ENCODE results near the gene CRABP2. TPM values are rescaled to one million over a fixed set of nuclear protein-coding genes. Genes with fewer than 3 reads are reported as not detected.

Gene CRABP2
- total and polyA plus RNA-seq, 2 experiments from 2014 or later = 45.9 to 137 TPM

- TF ChIP-seq, protein P1, sequence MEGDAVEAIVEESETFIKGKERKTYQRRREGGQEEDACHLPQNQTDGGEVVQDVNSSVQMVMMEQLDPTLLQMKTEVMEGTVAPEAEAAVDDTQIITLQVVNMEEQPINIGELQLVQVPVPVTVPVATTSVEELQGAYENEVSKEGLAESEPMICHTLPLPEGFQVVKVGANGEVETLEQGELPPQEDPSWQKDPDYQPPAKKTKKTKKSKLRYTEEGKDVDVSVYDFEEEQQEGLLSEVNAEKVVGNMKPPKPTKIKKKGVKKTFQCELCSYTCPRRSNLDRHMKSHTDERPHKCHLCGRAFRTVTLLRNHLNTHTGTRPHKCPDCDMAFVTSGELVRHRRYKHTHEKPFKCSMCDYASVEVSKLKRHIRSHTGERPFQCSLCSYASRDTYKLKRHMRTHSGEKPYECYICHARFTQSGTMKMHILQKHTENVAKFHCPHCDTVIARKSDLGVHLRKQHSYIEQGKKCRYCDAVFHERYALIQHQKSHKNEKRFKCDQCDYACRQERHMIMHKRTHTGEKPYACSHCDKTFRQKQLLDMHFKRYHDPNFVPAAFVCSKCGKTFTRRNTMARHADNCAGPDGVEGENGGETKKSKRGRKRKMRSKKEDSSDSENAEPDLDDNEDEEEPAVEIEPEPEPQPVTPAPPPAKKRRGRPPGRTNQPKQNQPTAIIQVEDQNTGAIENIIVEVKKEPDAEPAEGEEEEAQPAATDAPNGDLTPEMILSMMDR (conservative IDR thresholded peaks at IDR 0.05; ENCODE audit: low read depth in 2 of 2) = peak; percentile 86 to 91
These were observed 704 bp upstream of the CRABP2 start (continued) for GRCh38 chr1:156705918-156706656.

DNA sequence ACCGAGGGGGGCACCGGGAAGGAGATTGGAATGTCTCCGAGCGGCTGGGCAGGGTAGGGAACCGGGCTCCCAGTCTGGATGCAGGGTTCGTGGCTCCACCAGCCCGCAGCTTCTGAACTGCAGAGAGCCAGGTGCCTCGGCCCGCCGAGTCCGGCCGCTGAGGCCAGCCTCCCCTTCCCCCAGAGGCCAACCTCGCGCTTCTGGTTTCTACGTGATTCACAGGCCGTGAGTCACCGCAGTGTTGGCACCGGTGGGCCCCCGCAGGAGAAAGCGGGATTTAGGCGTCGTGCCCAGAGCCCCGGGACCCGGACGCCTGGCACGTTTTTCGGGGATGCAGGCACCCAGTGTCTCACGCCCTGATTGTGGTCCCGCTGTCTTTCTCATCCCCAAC lies 458 bp downstream of the CRABP2 start:
- peaks cover 52% of the 10 kb centered on the region for H3K4me1 Mint-ChIP-seq
- H2AFZ ChIP-seq = peak overlapping the region; percentile 63; the same call in 1 of the 2 replicates
- no peak overlapping the region for H3K27ac Mint-ChIP-seq
- no peak overlapping the region for H3K27ac ChIP-seq (ENCODE audit: low read depth)
- H3K36me3 ChIP-seq (ENCODE audit: insufficient read depth) = no peaks in the 10 kb centered on the region
- peaks cover 13% of the 10 kb centered on the region for H3K79me2 ChIP-seq (replicated peaks; ENCODE audit: insufficient read depth)
- peaks cover 22% of the 10 kb centered on the region for H3K36me3 Mint-ChIP-seq (ENCODE audit: low read depth)
- TF ChIP-seq NANOG (IDR thresholded peaks at IDR 0.05; ENCODE audit: borderline replicate concordance) = no peak
- TF ChIP-seq EZH2 (IDR thresholded peaks at IDR 0.05; ENCODE audit: low read depth, unreplicated experiment) = peak; percentile 43
- DNase-seq (ENCODE audit: low spot score) (peak; percentile 67), ATAC-seq (peak; percentile 1)
- H3K4me3 ChIP-seq = peak overlapping the region; percentile 67
- H3K9me3 Mint-ChIP-seq = no peaks in the 10 kb centered on the region
- H4K20me1 ChIP-seq (replicated peaks; ENCODE audit: insufficient read depth) = no peaks in the 10 kb centered on the region; the same call in 1 of the 2 replicates
- H3F3A ChIP-seq (replicated peaks; ENCODE audit: low read depth) = peaks cover 29% of the 10 kb centered on the region
- H3K27me3 ChIP-seq (ENCODE audit: insufficient read depth) = peaks cover 27% of the 10 kb centered on the region
- H3K4me1 ChIP-seq (ENCODE audit: insufficient read depth) = peaks cover 51% of the 10 kb centered on the region
- H3K9me2 ChIP-seq (ENCODE audit: insufficient read depth) = no peaks in the 10 kb centered on the region
- peaks cover 29% of the 10 kb centered on the region for H3K27me3 Mint-ChIP-seq (ENCODE audit: insufficient read depth, low read depth, poor library complexity)
- peak overlapping the region; percentile 92 for H3K4me2 ChIP-seq
- H3K4me3 Mint-ChIP-seq = peak overlapping the region; percentile 83

- no peak; the same call in 2 of the 3 replicates for ATAC-seq
- H3K4me1 Mint-ChIP-seq = peaks cover 45% of the 10 kb centered on the region
- peaks cover 31% of the 10 kb centered on the region for H3K27me3 Mint-ChIP-seq (ENCODE audit: insufficient read depth, low read depth, poor library complexity)
- TF ChIP-seq NANOG (IDR thresholded peaks at IDR 0.05; ENCODE audit: borderline replicate concordance) = no peak
- TF ChIP-seq, protein P2, sequence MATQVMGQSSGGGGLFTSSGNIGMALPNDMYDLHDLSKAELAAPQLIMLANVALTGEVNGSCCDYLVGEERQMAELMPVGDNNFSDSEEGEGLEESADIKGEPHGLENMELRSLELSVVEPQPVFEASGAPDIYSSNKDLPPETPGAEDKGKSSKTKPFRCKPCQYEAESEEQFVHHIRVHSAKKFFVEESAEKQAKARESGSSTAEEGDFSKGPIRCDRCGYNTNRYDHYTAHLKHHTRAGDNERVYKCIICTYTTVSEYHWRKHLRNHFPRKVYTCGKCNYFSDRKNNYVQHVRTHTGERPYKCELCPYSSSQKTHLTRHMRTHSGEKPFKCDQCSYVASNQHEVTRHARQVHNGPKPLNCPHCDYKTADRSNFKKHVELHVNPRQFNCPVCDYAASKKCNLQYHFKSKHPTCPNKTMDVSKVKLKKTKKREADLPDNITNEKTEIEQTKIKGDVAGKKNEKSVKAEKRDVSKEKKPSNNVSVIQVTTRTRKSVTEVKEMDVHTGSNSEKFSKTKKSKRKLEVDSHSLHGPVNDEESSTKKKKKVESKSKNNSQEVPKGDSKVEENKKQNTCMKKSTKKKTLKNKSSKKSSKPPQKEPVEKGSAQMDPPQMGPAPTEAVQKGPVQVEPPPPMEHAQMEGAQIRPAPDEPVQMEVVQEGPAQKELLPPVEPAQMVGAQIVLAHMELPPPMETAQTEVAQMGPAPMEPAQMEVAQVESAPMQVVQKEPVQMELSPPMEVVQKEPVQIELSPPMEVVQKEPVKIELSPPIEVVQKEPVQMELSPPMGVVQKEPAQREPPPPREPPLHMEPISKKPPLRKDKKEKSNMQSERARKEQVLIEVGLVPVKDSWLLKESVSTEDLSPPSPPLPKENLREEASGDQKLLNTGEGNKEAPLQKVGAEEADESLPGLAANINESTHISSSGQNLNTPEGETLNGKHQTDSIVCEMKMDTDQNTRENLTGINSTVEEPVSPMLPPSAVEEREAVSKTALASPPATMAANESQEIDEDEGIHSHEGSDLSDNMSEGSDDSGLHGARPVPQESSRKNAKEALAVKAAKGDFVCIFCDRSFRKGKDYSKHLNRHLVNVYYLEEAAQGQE (IDR thresholded peaks at IDR 0.05; ENCODE audit: unreplicated experiment) = no peak
- TF ChIP-seq ZNF331 (CRISPR knock-in tag; IDR thresholded peaks at IDR 0.05; ENCODE audit: low read depth) = no peak
- no peak for TF ChIP-seq EZH2 (IDR thresholded peaks at IDR 0.05; ENCODE audit: low read depth, unreplicated experiment)
- TF ChIP-seq CREB1 (CRISPR knock-in tag; IDR thresholded peaks at IDR 0.05; ENCODE audit: low read depth) = no peak
- no peak for TF ChIP-seq ZNF114 (CRISPR knock-in tag; IDR thresholded peaks at IDR 0.05)
- no peak for TF ChIP-seq EZH2phosphoT487 (IDR thresholded peaks at IDR 0.05; ENCODE audit: unreplicated experiment)
These were observed 1.1 kb downstream of the CRABP2 start for GRCh38 chr1:156704166-156704711.

More at GRCh38 chr1:156704166-156704711, 1.1 kb downstream of the CRABP2 start:
- H3K4me3 Mint-ChIP-seq = peak overlapping the region; percentile 83
- no peaks in the 10 kb centered on the region; the same call in 1 of the 2 replicates for H4K20me1 ChIP-seq (replicated peaks; ENCODE audit: insufficient read depth)
- H3K4me3 ChIP-seq = peak overlapping the region; percentile 67
- H3K27ac Mint-ChIP-seq = no peak overlapping the region
- H3F3A ChIP-seq (replicated peaks; ENCODE audit: low read depth) = peaks cover 25% of the 10 kb centered on the region
- H2AFZ ChIP-seq = no peak overlapping the region
- peak overlapping the region; percentile 92 for H3K4me2 ChIP-seq
- H3K9me3 Mint-ChIP-seq = no peaks in the 10 kb centered on the region; the same call in 2 of the 3 replicates
- no peaks in the 10 kb centered on the region for H3K9me2 ChIP-seq (ENCODE audit: insufficient read depth)
- peaks cover 44% of the 10 kb centered on the region for H3K4me1 ChIP-seq (ENCODE audit: insufficient read depth)
- H3K36me3 ChIP-seq (ENCODE audit: insufficient read depth) = no peaks in the 10 kb centered on the region
- DNase-seq (ENCODE audit: low spot score) = no peak
- H3K27me3 ChIP-seq (ENCODE audit: insufficient read depth) = peaks cover 27% of the 10 kb centered on the region
- peaks cover 29% of the 10 kb centered on the region for H3K36me3 Mint-ChIP-seq (ENCODE audit: low read depth)
- peaks cover 13% of the 10 kb centered on the region for H3K79me2 ChIP-seq (replicated peaks; ENCODE audit: insufficient read depth)
- no peak overlapping the region for H3K27ac ChIP-seq (ENCODE audit: low read depth)
